DOHH2 (cell line): ENCODE results near the gene GATM.

Source experiments
- H3F3A ChIP-seq: fragments of 200-600 bp; sonication (generic), shearing (Covaris generic); 2 replicates; pipeline ENCODE4 v1.6.0; 2016; ENCODE audit warnings: antibody characterized with exemption, mild to moderate bottlenecking; ENCODE audit not compliant: control insufficient read depth, insufficient read depth
- H3K27ac ChIP-seq: fragments of 200-600 bp; sonication (generic); 2 replicates; pipeline ENCODE4 v1.5.1; 2014; ENCODE audit warnings: low read depth, mild to moderate bottlenecking, low read length, moderate library complexity
- H3K27me3 ChIP-seq: fragments of 200-600 bp; sonication (generic); 2 replicates; pipeline ENCODE4 v1.6.1; 2014; ENCODE audit warnings: mild to moderate bottlenecking, low read length, mixed read lengths; ENCODE audit not compliant: control insufficient read depth
- H3K36me3 ChIP-seq: fragments of 200-600 bp; sonication (generic); 2 replicates; pipeline ENCODE4 v1.6.1; 2014; ENCODE audit warnings: mild to moderate bottlenecking, low read length, moderate library complexity, mixed read lengths; ENCODE audit not compliant: control insufficient read depth
- H3K4me1 ChIP-seq: fragments of 200-600 bp; sonication (generic); 2 replicates; pipeline ENCODE4 v1.6.1; 2014; ENCODE audit warnings: mild to moderate bottlenecking, low read length, mixed read lengths; ENCODE audit not compliant: control insufficient read depth
- H3K4me2 ChIP-seq: fragments of 200-600 bp; sonication (generic); 2 replicates; pipeline ENCODE4 v1.6.0; 2014; ENCODE audit warnings: mild to moderate bottlenecking, low read length, moderate library complexity
- H3K4me3 ChIP-seq: fragments of 200-600 bp; sonication (generic); 2 replicates; pipeline ENCODE4 v1.5.1; 2014; ENCODE audit warnings: mild to moderate bottlenecking, low read length, mixed read lengths
- H3K79me2 ChIP-seq: fragments of 200-600 bp; sonication (generic); 2 replicates; pipeline ENCODE4 v1.6.1; 2014; ENCODE audit warnings: mild to moderate bottlenecking, low read length, mixed read lengths; ENCODE audit not compliant: control insufficient read depth
- H3K9me2 ChIP-seq: fragments of 200-600 bp; sonication (generic); replicated peaks from 2 replicates; pipeline ENCODE4 v1.6.1; 2014; ENCODE audit warnings: mild to moderate bottlenecking, low read length, mixed read lengths; ENCODE audit not compliant: control insufficient read depth
- H3K9me3 ChIP-seq: fragments of 200-600 bp; sonication (generic); 2 replicates; pipeline ENCODE4 v1.6.1; 2014; ENCODE audit warnings: antibody characterized with exemption, low read length, mixed read lengths; ENCODE audit not compliant: control insufficient read depth, insufficient read depth
- H4K20me1 ChIP-seq: fragments of 200-600 bp; sonication (generic); 2 replicates; pipeline ENCODE4 v1.6.0; 2014; ENCODE audit warnings: low read depth, mild to moderate bottlenecking, antibody characterized with exemption, low read length, moderate library complexity; ENCODE audit not compliant: control insufficient read depth, insufficient read depth
- CTCF ChIP-seq: fragments of 200-600 bp; sonication (generic); IDR thresholded peaks from one replicate; pipeline ENCODE4 v1.5.1; 2014; ENCODE audit warnings: antibody characterized with exemption, mild to moderate bottlenecking, low read depth, low read length; ENCODE audit not compliant: poor library complexity, severe bottlenecking
- EZH2phosphoT487 ChIP-seq: fragments of 200-600 bp; sonication (generic); IDR thresholded peaks from 2 replicates; pipeline ENCODE4 v1.6.1; 2017; ENCODE audit warnings: borderline replicate concordance, mild to moderate bottlenecking, antibody characterized with exemption, low read length, moderate library complexity, mixed read lengths

Gene GATM

GRCh38 chr15:45363801-45364200, 14.5 kb downstream of the GATM start:
- Histone ChIP-seq H3K79me2 (no peaks in the 10 kb centered on the region), H3K4me1 (no peaks in the 10 kb centered on the region), H3K27me3 (no peaks in the 10 kb centered on the region), H3K9me2 (no peaks in the 10 kb centered on the region), H3K27ac (no peak overlapping the region), H4K20me1 (no peaks in the 10 kb centered on the region), H3K9me3 (no peaks in the 10 kb centered on the region), H3F3A (no peaks in the 10 kb centered on the region), H3K4me3 (no peak overlapping the region), H3K4me2 (no peak overlapping the region), H3K36me3 (peaks cover 13% of the 10 kb centered on the region; the same call in 1 of the 2 replicates)
- TF ChIP-seq EZH2phosphoT487 (no peak), CTCF (no peak)

- Histone ChIP-seq H3K4me3 (no peak overlapping the region), H3K36me3 (peaks cover 13% of the 10 kb centered on the region; the same call in 1 of the 2 replicates), H4K20me1 (no peaks in the 10 kb centered on the region), H3K4me2 (no peak overlapping the region), H3K9me3 (no peaks in the 10 kb centered on the region), H3K9me2 (no peaks in the 10 kb centered on the region), H3K27ac (no peak overlapping the region), H3K27me3 (no peaks in the 10 kb centered on the region), H3K79me2 (no peaks in the 10 kb centered on the region), H3F3A (no peaks in the 10 kb centered on the region), H3K4me1 (no peaks in the 10 kb centered on the region)
- no peak for TF ChIP-seq EZH2phosphoT487
- TF ChIP-seq CTCF = no peak
Observed at GRCh38 chr15:45363334-45363733, 15.0 kb downstream of the GATM start.

- no peak overlapping the region for H3K4me3 ChIP-seq
- H3K27me3 ChIP-seq = no peaks in the 10 kb centered on the region
- no peaks in the 10 kb centered on the region for H3K4me1 ChIP-seq
- no peaks in the 10 kb centered on the region for H3K9me3 ChIP-seq
- H3K4me2 ChIP-seq = no peak overlapping the region
- H3F3A ChIP-seq = no peaks in the 10 kb centered on the region
- H3K36me3 ChIP-seq = peaks cover 13% of the 10 kb centered on the region; the same call in 1 of the 2 replicates
- no peaks in the 10 kb centered on the region for H3K79me2 ChIP-seq
- no peaks in the 10 kb centered on the region for H3K9me2 ChIP-seq
- H4K20me1 ChIP-seq = no peaks in the 10 kb centered on the region
- TF ChIP-seq CTCF (no peak), EZH2phosphoT487 (no peak)
- no peak overlapping the region for H3K27ac ChIP-seq
Observed at GRCh38 chr15:45362419-45362818, 15.9 kb downstream of the GATM start.
